ENCODE measurements around the gene MTF1. TPM values are rescaled to one million over a fixed set of nuclear protein-coding genes. Genes with fewer than 3 reads are reported as not detected.
"Not testable (repeated sequence)": the region's sequence is repeated elsewhere in the genome, so short reads cannot be mapped to it uniquely, and the experiment has no call there.

MTF1 gene
- total RNA-seq, 2 experiments from 2014 or later, result 28.1 to 31.2 TPM

- no peak overlapping the region for H3K27ac Mint-ChIP-seq
- H3K9me3 Mint-ChIP-seq, result peaks cover 5% of the 10 kb centered on the region
- no peaks in the 10 kb centered on the region for H3K27me3 Mint-ChIP-seq
- intact Hi-C loops (cut with DNase I, micrococcal nuclease), result no loop called here
- H3K27me3 ChIP-seq (ENCODE audit: control insufficient read depth in 1 of 2, insufficient read depth in 2 of 2, low read length in 2 of 2), result no peaks in the 10 kb centered on the region
- DNase-seq, result no peak
- no peaks in the 10 kb centered on the region for H3K4me1 ChIP-seq (ENCODE audit: insufficient read depth, low read length)
- H3K9me3 ChIP-seq (ENCODE audit: control insufficient read depth in 1 of 2, insufficient read depth in 1 of 2, low read length in 2 of 2), result peaks cover 9 to 15% of the 10 kb centered on the region in 2 experiments
- no peak for ATAC-seq (ENCODE audit: poor library complexity)
- no peak overlapping the region for H3K4me3 ChIP-seq (ENCODE audit: low read length)
- H3K27ac ChIP-seq (ENCODE audit: low read depth in 1 of 2, low read length in 2 of 2), result no peak overlapping the region
- TF ChIP-seq CTCF (IDR thresholded peaks at IDR 0.05), result no peak
- H3K36me3 ChIP-seq (ENCODE audit: insufficient read depth, low read length), result no peaks in the 10 kb centered on the region
- H3K4me1 Mint-ChIP-seq (ENCODE audit: low read depth), result no peaks in the 10 kb centered on the region
- POLR2A ChIA-PET, result no interaction called here
- no peak overlapping the region for H3K4me3 Mint-ChIP-seq
- CTCF ChIA-PET, result no interaction called here
- peaks cover 9% of the 10 kb centered on the region for H3K36me3 Mint-ChIP-seq (ENCODE audit: low read depth)
These were observed 46.3 kb upstream of the MTF1 start for GRCh38 chr1:37905727-37906126.

GRCh38 chr1:37903921-37904320, 44.5 kb upstream of the MTF1 start:
- ATAC-seq (ENCODE audit: poor library complexity); H3K9me3 Mint-ChIP-seq; H3K36me3 ChIP-seq (ENCODE audit: insufficient read depth, low read length); H3K9me3 ChIP-seq (ENCODE audit: control insufficient read depth in 1 of 2, insufficient read depth in 1 of 2, low read length in 2 of 2); CTCF ChIA-PET; H3K4me1 Mint-ChIP-seq (ENCODE audit: low read depth); H3K4me3 ChIP-seq (ENCODE audit: low read length); intact Hi-C loops (cut with DNase I, micrococcal nuclease); H3K27ac ChIP-seq (ENCODE audit: low read depth in 1 of 2, low read length in 2 of 2); H3K4me1 ChIP-seq (ENCODE audit: insufficient read depth, low read length); H3K27ac Mint-ChIP-seq; POLR2A ChIA-PET; H3K4me3 Mint-ChIP-seq; H3K27me3 Mint-ChIP-seq; DNase-seq; H3K36me3 Mint-ChIP-seq (ENCODE audit: low read depth); H3K27me3 ChIP-seq (ENCODE audit: control insufficient read depth in 1 of 2, insufficient read depth in 2 of 2, low read length in 2 of 2): not testable (repeated sequence)

GRCh38 chr1:37902983-37903382, 43.6 kb upstream of the MTF1 start:
- ChIA-PET POLR2A (no interaction called here), CTCF (no interaction called here)
- Mint-ChIP-seq H3K27ac (no peak overlapping the region), H3K9me3 (peaks cover 3% of the 10 kb centered on the region), H3K4me1 (ENCODE audit: low read depth) (no peaks in the 10 kb centered on the region), H3K36me3 (ENCODE audit: low read depth) (peaks cover 9% of the 10 kb centered on the region), H3K4me3 (no peak overlapping the region), H3K27me3 (no peaks in the 10 kb centered on the region)
- H3K9me3 ChIP-seq (ENCODE audit: control insufficient read depth in 1 of 2, insufficient read depth in 1 of 2, low read length in 2 of 2), result peaks cover 9% of the 10 kb centered on the region in 2 experiments
- no peak overlapping the region for H3K27ac ChIP-seq (ENCODE audit: low read depth in 1 of 2, low read length in 2 of 2)
- H3K4me1 ChIP-seq (ENCODE audit: insufficient read depth, low read length), result no peaks in the 10 kb centered on the region
- H3K27me3 ChIP-seq (ENCODE audit: control insufficient read depth in 1 of 2, insufficient read depth in 2 of 2, low read length in 2 of 2), result no peaks in the 10 kb centered on the region
- TF ChIP-seq CTCF (IDR thresholded peaks at IDR 0.05), result no peak
- intact Hi-C loops (cut with DNase I, micrococcal nuclease), result no loop called here
- H3K4me3 ChIP-seq (ENCODE audit: low read length), result no peak overlapping the region
- no peak for ATAC-seq (ENCODE audit: poor library complexity)
- DNase-seq, result no peak
- H3K36me3 ChIP-seq (ENCODE audit: insufficient read depth, low read length), result no peaks in the 10 kb centered on the region

- DNase-seq (no peak), ATAC-seq (ENCODE audit: poor library complexity) (no peak)
- Mint-ChIP-seq H3K9me3 (no peaks in the 10 kb centered on the region), H3K27ac (no peak overlapping the region), H3K27me3 (no peaks in the 10 kb centered on the region), H3K36me3 (ENCODE audit: low read depth) (peaks cover 9% of the 10 kb centered on the region), H3K4me1 (ENCODE audit: low read depth) (no peaks in the 10 kb centered on the region), H3K4me3 (no peak overlapping the region)
- no peaks in the 10 kb centered on the region for H3K36me3 ChIP-seq (ENCODE audit: insufficient read depth, low read length)
- ChIA-PET CTCF (no interaction called here), POLR2A (no interaction called here)
- H3K27me3 ChIP-seq (ENCODE audit: control insufficient read depth in 1 of 2, insufficient read depth in 2 of 2, low read length in 2 of 2), result no peaks in the 10 kb centered on the region
- H3K4me1 ChIP-seq (ENCODE audit: insufficient read depth, low read length), result no peaks in the 10 kb centered on the region
- TF ChIP-seq CTCF (IDR thresholded peaks at IDR 0.05), result no peak
- H3K4me3 ChIP-seq (ENCODE audit: low read length), result no peak overlapping the region
- intact Hi-C loops (cut with DNase I, micrococcal nuclease), result no loop called here
- no peak overlapping the region for H3K27ac ChIP-seq (ENCODE audit: low read depth in 1 of 2, low read length in 2 of 2)
- peaks cover 9% of the 10 kb centered on the region in 2 experiments for H3K9me3 ChIP-seq (ENCODE audit: control insufficient read depth in 1 of 2, insufficient read depth in 1 of 2, low read length in 2 of 2)
These were observed 42.5 kb upstream of the MTF1 start for GRCh38 chr1:37901893-37902225.

All from CD4-positive, alpha-beta T cell (primary cell).